HEK293T (cell line): ENCODE results near the gene SPARC.
"Not testable (repeated sequence)": the region's sequence is repeated elsewhere in the genome, so short reads cannot be mapped to it uniquely, and the experiment has no call there.

Experiments used
- BHLHE40 ChIP-seq: fragments of 450-650 bp; IDR thresholded peaks from 2 replicates; pipeline ENCODE4 v1.6.1; 2016; ENCODE audit warnings: mild to moderate bottlenecking, moderate library complexity, borderline replicate concordance
- CTBP1 ChIP-seq: fragments of 450-650 bp; IDR thresholded peaks from 2 replicates; pipeline ENCODE4 v1.6.1; 2016; ENCODE audit warnings: borderline replicate concordance
- FOXK2 ChIP-seq: fragments of 450-650 bp; IDR thresholded peaks from 2 replicates; pipeline ENCODE4 v1.6.1; 2016; ENCODE audit warnings: mild to moderate bottlenecking
- FOXM1 ChIP-seq: fragments of 450-650 bp; IDR thresholded peaks from 2 replicates; pipeline ENCODE4 v1.6.1; 2017; ENCODE audit warnings: mild to moderate bottlenecking, borderline replicate concordance
- LEF1 ChIP-seq: fragments of 450-650 bp; IDR thresholded peaks from 2 replicates; pipeline ENCODE4 v1.6.1; 2017; ENCODE audit warnings: mild to moderate bottlenecking, borderline replicate concordance
- NFRKB ChIP-seq: fragments of 450-650 bp; IDR thresholded peaks from 2 replicates; pipeline ENCODE4 v1.6.1; 2016; ENCODE audit warnings: mild to moderate bottlenecking, moderate library complexity
- SP1 ChIP-seq: fragments of 450-650 bp; IDR thresholded peaks from 2 replicates; pipeline ENCODE4 v1.6.1; 2017
- SUZ12 ChIP-seq: fragments of 450-650 bp; IDR thresholded peaks from 2 replicates; pipeline ENCODE4 v1.6.1; 2016; ENCODE audit warnings: mild to moderate bottlenecking
- ZNF384 ChIP-seq: fragments of 450-650 bp; IDR thresholded peaks from 2 replicates; pipeline ENCODE4 v1.6.1; 2016

- TF ChIP-seq BHLHE40, FOXK2, ZNF384, CTBP1, FOXM1, SUZ12, SP1, LEF1, NFRKB: not testable (repeated sequence)
These were observed 42.9 kb upstream of the SPARC start for GRCh38 chr5:151729597-151729996.
